GM04504 (cell line): ENCODE data around the gene AGBL4.

ENCODE experiments used
- DNase-seq: peaks from one replicate; pipeline ENCODE4 v3.0.0-alpha.2; 2012; ENCODE audit warnings: low read depth

Gene AGBL4

DNA sequence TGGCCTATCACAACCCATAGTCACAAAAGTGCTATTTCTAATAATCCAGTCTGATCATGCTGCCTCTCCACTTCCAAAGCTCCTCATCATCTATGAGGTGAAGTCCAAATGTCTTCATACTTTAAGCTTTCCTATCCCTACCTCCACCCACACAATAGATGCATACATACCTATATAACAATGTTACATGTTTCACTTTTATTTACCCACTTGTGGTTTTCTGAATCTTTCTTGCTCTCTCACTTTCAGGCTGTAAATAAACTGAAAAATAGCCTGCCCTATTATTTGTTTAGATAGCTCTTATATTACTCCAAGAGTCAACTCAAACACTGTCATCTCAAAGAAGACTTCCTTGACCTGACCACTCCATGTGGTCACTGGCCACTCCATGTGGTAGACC lies 840.3 kb downstream of the AGBL4 start:
- no peak for DNase-seq

DNA sequence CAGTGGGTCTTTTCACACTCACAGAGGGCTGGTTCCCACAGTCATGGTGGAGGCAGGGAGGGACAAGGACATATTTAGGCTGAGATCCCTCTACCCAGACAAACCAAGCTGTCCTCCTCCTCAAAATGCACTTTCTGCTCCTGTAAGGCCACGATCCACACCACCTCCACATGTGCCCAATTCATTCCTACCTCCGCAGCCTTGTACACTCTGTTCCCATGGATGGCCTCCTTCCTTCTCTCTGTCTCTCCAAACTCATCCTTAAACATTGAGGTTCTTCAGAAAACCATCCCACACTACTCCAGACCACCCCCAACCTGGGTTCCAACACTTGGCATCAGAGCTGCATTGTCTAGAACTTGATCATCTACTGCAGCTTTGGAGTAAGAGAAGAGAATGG lies 842.7 kb downstream of the AGBL4 start:
- DNase-seq, result no peak

DNA sequence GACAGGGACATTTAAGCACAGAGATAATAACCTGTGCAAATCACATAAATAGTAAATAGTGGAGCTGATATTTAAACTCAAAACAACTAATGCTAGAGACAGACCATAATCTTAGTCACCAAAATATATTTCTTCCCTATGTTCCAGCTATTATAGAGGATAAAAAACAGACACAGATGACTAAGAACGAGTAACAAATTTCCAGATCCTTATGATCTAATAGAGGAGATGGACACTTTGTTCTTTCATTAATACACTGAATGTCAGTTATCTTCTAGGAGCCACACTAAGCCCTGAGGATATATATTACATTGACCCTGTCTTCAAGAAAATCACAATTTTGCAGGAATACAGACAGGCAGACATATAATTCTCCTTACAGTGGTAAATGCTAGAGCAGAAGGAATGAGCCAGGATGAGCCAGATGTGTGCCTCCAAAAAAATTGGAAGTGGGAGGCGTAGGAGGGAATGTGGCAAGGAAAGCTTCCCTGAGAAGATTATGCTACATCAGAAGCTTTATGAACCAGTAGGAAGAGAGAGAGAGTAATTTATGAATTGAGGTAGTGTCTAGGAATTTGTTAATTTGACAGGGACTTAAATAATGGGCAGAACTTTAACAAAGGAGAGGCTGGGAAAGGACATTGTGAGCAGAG lies 851.7 kb downstream of the AGBL4 start:
- DNase-seq, result no peak

DNA sequence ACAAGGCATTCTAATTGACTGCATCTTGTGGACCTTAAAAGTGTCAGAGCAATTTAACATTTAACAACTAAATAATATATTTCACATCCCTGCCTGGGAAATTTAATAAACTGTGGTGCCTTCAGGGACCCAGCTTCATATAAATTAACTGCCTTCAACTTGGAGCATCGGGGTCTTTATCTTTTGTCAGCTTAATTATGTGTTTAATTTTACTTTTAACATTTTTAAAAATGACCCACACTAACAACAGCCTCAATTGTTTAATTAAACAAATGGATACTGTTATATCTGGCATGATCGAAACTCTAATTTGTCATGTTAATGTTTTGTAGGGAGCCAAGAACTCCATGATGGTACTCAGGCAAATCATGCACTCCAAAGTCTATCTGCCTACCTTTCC lies 857.7 kb downstream of the AGBL4 start:
- no peak for DNase-seq

DNA sequence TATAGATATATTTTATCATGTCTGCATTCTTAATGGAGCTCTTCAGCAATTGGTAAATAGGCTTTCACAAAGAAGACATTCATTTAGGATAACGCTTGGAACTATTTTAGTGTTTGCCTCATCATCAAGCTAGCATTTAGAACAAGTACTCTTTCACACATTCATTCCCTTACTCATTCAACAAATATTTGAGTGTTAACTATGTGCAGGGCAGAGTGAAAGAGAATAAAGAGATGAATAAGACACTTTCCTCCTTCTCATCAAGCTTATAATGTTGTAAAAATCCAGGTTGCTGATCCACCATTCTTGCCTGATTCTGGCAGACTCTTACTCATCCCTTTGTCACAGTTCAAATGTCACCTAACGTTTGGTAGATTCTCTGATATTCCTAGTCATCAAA lies 860.7 kb downstream of the AGBL4 start:
- DNase-seq, result peak; percentile 15

DNA sequence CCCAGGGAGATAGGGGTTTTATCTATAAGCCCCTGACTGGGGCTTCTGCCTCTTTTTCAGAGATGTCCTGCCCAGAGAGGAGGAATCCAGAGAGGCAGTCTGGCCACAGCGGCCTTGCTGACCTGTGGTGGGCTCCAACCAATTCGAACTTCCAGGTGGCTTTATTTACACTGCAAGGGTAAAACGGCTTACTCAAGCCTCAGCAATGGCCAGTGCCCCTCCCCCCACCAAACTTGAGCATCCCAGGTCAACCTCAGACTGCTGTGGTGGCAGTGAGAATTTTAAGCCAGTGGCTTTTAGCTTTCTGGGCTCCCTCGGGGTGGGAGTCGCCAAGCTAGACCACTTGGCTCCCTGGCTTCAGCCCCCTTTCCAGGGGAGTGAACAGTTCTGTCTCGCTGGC lies 863.1 kb downstream of the AGBL4 start:
- DNase-seq, result no peak

DNA sequence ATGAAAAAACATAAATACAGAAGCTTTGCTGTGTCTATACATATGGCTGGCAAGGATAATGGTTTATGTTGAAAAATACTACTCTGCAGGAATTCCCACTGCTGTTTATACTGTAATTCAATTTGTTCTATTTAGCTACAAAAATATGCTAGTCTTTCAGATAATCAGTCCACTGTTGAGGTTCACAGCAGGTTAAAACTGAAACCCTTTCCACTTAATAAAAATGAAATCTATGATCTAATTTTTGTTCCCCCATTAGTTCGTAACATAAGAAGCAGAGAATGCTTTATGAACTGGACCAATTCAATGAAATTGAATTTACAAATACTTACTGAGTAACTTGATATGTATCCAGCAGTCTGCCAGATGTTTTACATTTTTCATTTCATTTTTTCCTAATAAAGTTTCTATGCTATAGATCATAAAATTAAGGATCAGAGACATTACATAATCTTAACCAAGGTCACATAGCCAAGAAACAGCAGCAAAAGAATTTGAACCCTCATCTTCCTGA lies 887.0 kb downstream of the AGBL4 start:
- no peak for DNase-seq

DNA sequence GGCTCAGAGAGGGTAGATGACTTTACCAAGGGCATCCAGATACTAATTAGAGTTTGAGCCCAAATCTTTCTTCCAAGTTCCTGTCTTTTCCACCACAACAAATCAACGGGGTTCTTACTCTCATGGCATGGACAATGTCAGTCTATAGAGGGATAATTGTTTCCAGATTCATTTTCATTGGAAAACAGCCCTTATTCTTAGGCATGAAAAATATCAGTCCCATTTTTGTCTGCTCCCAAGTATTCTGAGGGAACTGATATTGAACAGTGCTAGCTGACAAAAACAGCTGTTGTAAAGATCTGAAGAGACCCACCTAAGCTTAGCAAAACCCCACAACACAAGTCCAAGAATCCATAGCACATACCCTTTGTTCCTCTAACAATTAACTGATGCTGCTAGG lies 898.0 kb downstream of the AGBL4 start:
- no peak for DNase-seq

DNA sequence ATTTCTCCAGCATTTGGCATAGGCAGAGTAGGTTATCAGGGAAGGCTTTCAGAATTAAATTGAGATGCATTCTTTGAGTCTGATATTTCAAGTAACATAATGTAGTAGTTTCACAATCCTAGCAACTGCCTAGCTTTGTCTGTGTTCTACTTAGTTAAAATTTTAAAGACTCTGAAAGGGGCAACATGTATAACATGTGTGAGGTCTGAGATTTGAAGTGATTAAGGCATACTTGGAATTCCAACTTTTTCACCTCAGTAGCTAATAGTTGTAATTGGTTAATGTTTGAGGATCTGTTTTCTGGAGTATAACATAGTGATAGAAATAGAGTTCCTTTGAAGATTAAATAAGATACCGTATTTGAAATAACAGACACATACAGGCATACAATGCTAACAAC lies 911.8 kb downstream of the AGBL4 start:
- no peak for DNase-seq

DNA sequence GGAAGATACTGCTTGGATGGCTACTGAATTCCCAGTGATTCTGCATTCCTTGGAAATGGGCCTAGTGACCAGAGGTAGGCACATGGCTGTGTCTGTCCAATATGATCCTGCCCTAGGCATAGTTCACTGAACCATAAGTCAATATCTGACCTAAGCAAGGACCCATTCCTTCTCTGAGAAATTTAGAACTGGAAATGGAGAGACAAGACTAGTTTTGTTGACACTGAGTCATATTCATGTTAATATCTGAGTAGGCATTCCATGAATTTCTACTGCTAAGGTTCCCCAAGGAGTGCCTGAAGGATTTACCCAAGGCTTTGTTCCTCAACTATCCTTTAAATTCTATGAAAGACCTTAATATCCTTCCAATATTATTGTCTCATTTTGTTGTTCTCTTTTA lies 917.3 kb downstream of the AGBL4 start:
- no peak for DNase-seq

DNA sequence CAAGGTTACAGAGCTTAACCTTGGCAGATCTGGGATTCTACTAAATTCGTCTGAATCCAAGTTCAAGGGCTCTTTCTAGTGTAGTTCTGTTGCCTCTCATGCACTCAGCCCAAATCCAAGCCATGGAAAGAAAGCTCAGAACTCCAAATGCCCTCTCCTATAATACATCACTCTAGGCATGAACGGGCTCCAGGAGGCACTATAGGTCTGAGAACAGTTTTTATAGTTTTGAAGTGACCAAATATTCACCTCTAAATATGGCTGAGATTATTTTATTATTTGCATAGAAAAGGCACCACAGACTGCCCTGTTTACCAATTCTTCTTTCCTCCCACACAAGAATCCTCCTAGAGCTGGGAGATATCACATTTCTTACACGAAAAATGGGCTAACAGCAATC lies 919.2 kb downstream of the AGBL4 start:
- no peak for DNase-seq

DNA sequence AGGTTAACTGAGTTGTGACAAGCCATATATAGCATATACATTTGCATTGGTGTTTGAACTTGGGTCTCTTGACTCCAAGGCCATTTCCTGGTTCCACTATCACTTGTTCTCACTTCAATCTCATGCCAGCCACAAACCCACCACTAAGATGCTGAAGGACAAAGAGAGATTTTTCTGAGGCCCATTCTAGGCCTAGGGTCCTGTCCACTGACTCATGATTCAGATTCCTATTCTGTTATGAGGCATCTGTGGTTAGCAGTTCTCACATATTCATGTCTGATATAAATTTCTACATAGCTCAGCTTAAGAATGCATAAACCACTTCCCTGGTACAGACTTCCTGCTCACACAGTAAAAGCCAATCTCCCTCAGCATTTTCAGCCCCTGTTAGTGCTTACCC lies 921.0 kb downstream of the AGBL4 start:
- DNase-seq, result peak; percentile 67

DNA sequence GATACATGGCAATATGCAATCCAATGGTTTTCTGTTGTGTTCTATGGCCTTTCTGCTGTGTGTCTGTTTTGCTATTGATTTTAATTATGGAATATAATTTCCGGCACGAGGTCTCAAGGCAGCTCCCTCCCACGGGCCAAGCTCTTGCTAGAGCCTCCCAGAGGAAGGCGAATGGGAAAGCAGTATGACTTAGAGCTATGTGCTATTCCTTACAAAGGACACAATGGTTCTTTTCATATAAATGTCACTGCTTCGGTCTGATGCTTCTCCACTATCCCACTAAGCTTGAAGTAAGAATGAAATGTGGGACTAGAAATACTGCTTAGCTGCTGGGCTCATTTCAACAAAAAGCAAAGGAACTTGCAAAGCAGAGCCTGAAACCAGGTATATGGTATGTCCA lies 924.9 kb downstream of the AGBL4 start:
- DNase-seq, result no peak

DNA sequence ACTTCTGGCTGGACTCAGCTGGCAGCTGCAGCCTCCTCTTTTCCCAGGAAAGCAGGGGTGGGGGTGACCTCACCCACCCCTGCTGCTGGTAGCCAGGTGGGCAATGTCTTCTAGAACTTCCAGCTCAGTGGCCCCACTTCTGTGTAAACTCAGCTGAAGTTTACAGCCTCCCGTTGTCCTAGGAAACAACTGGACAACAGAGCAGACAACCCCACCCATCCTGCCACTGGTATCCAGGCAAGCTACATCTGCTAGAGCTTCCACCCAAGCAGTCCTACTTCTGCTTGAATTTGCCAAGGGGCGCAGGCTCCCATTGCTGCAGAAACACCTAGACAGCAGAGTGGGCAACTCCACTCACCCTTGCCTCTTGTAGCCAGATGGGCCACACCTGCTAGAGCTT lies 937.4 kb downstream of the AGBL4 start:
- DNase-seq, result no peak

DNA sequence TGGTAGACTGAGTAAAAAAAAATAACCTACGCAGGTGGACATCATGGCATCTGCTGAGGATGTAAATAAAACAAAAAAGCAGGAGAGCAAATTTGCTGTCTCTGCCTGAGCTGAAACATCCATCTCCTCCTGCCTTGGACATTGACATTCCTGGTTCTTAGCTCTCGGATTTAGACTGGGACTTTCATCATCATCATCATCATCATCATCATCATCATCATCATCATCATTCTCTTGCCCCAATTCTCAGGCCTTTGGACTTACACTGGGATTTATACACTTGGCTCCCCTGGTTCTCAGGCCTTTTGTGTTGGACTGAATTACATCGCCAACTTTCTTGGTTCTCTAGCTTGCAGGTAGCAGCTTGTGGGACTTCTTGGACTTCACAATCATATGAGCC lies 938.7 kb downstream of the AGBL4 start:
- no peak for DNase-seq

DNA sequence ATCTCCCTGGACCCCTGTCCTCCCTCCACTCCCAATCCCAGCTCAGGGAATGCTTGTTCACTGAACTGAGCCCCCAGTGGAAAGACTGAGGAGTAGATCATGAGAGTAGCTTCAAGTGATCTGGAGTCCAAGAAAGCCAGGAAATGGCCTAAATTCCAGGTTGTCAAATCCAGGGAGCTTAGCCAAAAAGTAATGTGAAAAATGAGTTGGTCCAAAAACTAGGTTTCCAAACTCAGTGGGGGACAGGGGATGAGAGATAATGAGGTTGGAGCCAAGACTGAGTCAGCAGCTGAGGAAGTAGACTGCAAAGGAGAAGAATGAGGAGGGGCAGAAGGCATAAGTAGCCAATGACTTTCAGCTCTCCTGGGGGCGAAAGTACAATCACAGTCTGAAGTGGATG lies 963.0 kb downstream of the AGBL4 start:
- peak; percentile 92 for DNase-seq

DNA sequence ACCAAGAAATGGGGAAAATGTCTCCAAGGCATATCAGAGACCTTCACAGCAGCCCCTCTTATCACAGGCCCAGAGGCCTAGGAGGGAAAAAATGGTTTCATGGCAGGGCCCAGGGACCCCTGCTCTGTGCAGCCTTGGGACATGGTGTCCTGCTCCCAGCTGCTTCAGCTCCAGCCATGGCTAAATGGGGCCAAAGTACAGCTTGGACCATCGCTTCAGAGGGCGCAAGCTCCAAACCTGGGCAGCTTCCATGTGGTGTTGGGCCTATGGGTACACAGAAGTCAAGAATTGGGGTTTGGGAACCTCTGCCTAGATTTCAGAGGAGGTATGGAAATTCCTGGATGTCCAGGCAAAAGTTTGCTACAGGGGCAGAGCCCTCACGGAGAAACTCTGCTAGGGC lies 964.7 kb downstream of the AGBL4 start:
- no peak for DNase-seq

DNA sequence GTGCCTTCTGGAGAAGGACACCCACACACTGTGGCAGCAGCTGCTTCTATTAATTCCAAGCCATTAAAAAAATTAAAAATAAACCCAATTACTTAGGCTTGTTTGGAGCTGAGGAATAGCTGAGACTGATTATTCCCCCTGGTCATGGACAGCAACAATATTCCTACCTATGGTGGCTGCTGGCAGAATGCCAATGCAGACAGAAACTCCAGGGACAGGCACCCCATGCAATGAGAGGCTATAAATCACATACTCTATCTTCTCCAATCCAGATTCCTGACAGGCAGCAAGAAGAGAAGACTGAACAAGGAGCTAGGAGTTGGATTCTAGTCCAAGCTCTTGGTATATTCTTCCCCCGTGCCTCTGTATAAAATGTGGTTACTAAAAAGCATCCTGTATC lies 971.7 kb downstream of the AGBL4 start:
- no peak for DNase-seq

DNA sequence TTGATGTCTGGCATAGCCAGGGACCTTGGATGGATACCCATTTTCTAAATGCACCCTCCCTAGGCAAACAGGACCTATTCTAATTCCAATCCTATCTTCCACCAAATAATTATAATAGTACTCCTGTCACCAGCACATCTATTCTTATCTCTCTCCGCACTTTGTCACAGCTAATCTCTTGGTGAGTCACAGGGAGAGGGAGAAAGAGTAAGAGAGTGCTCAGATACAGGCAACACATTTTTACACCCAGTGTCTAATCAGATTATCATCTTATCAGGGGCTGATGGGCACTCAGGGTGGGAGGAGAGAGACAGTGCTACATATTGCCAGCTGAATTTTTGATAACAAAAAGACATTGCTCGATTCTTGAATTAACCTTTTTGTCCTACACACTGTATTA lies 972.1 kb downstream of the AGBL4 start:
- DNase-seq, result no peak

DNA sequence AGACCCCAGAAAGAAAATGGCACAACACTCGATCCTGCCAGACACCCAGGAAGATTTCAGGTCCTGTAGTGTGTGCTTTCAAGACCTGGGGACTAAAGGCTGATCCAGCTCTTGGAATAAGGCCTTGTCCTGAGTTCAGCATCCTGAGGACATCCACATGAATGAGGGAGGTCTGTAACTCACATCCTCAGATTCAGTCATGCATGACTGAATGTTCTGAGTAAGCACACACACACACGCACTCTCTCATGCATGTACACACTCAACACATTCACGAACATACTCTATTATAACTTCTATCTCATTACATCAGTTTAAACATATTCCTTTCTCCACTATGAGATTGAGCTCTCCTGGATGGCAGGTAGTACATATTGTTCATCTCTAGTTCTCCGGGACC lies 973.7 kb downstream of the AGBL4 start:
- DNase-seq, result no peak

DNA sequence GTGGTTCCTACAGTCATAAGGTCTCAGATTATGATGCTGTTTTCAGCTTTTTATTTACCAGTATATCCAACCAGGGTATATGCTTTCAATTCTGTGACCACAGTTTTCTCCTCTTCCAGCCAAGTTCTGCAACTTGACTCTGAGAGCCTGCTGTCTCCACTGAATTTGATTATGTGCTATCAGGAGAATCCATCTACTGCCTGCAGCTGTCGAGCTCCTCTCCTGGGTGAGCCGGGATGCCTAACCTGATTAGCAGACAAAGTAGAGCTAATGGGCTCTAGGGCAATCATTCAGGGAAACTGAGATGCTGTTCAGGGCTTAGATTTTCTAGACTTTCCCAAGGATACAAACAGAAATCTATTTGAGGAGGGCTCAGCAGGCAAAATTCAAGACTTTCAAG lies 975.6 kb downstream of the AGBL4 start:
- DNase-seq, result no peak

DNA sequence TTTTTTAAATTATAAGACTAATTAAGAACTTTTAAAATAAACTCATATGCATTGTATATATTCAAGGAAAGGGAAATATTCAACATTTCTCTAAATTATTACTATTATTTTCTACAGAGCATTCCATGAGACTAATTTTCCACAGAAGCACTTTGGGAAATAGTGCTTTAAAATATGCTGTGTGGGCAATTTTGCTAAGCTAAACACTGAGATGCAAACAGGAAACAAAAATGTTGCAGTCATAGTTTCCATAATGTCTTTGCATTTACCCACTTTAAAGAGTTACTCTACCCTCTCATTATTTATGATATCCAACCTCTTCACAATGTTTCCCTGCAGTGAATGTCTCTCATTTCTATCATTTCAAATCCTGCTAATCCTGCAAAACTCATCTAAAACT lies 977.4 kb downstream of the AGBL4 start:
- DNase-seq, result no peak

DNA sequence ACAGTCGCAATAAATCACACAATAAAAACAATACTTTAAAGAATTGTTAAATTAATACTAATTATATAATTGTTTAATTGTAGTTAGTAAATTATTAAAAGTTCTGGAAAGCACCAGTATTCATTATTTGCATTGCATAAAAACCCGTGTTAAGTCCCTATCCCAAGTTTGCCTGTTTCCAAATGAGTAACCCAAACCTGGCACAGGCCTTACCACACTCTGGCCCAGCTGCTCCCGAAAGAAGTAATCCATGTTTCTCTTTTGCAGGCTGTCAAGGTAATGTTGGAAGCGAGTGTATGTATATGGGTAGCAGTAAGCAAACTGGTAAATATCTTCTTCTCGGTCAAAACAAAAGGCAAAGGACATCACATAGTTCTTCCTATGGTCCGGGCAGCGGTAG lies 978.4 kb downstream of the AGBL4 start:
- no peak for DNase-seq

DNA sequence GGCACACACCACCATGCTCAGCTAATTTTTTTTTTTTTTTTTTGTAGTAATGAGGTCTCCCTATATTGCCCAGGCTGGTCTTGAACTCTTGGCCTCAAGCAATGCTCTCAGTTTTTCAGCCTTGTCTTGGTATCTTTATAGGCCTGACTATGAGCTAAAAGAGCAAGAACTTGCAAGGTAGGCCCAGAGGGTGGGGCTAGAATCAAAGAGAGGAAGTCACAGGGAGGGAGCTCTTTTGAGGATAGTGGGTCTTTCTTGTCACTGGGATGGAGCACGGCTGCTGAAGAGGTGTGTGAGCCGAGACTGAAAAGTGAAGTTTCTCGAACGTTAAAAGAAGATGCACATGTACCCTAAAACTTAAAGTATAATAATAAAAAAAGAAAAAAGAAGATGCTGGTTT lies 987.1 kb downstream of the AGBL4 start:
- no peak for DNase-seq

DNA sequence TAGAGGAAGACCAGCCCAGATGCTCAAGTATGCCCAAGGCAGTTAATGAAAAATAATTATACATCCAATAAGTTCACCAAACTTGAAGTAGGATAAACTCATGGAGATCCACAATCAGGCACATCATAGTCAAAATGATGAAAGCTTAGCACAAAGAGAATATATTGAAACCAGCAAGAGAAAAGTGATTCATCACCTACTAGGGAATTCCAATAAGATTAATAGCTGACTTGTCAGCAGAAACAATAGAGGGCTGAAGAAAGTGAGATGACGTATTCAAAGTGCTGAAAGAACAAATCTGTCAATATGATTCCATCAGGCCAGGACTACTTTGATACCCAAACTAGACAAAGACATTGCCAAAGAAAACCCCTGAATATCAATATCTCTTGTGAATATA lies 995.4 kb downstream of the AGBL4 start:
- no peak for DNase-seq
